SK-N-SH (cell line): ENCODE measurements around the gene LAP3. TPM values are rescaled to one million over a fixed set of nuclear protein-coding genes. Genes with fewer than 3 reads are reported as not detected.

Experiments used
- CTCF ChIA-PET: fragments of 300-600, 350-600 bp; formaldehyde crosslinking; extraction: SDS; loops from one replicate; lab custom pipeline; 2021; lab: Yijun Ruan, JAX
- POLR2A ChIA-PET: fragments of 350-600 bp; sonication (Branson Sonifier 250); formaldehyde crosslinking; extraction: SDS; loops from one replicate; lab custom pipeline; 2020; ENCODE audit warnings: antibody characterized with exemption, inconsistent platforms; lab: Yijun Ruan, JAX
- DNase-seq: peaks from one replicate; pipeline ENCODE4 v3.0.0; 2012
- H2AFZ ChIP-seq: fragments of 200-600 bp; sonication (generic); 2 replicates; pipeline ENCODE4 v1.8.1; 2016; ENCODE audit warnings: antibody characterized with exemption, mild to moderate bottlenecking, low read depth
- H3F3A ChIP-seq: fragments of 200-600 bp; sonication (generic); replicated peaks from 2 replicates; pipeline ENCODE3; 2016; ENCODE audit warnings: antibody characterized with exemption, mild to moderate bottlenecking; ENCODE audit not compliant: insufficient read depth
- H3K27ac ChIP-seq, 2 experiments: fragments of 200-500 bp in 1 of 2; fragments of 200-600 bp in 1 of 2; sonication (Bioruptor generic) in 1 of 2; sonication (generic), shearing (Covaris generic) in 1 of 2; 2 replicates each; pipeline versions ENCODE4 v1.5.1 to v1.6.1; 2014 to 2016; ENCODE audit warnings: low read depth in 2 of 2, inconsistent platforms in 1 of 2, low read length in 1 of 2, mild to moderate bottlenecking in 1 of 2, mixed read lengths in 1 of 2
- H3K27me3 ChIP-seq: fragments of 200-600 bp; sonication (generic), shearing (Covaris generic); 2 replicates; pipeline ENCODE4 v1.6.1; 2016; ENCODE audit warnings: mixed run types; ENCODE audit not compliant: insufficient read depth
- H3K36me3 ChIP-seq, 2 experiments: fragments of 200-500 bp in 1 of 2; fragments of 200-600 bp in 1 of 2; sonication (Bioruptor generic) in 1 of 2; sonication (generic) in 1 of 2; replicated peaks in 1 of 2; 2 replicates each; pipeline versions ENCODE3 to v1.5.1; 2014 to 2016; ENCODE audit warnings: low read length in 1 of 2, mild to moderate bottlenecking in 1 of 2; ENCODE audit not compliant: insufficient read depth in 2 of 2, control insufficient read depth in 1 of 2
- H3K4me1 ChIP-seq, 2 experiments: fragments of 200-500 bp in 1 of 2; fragments of 200-600 bp in 1 of 2; sonication (Bioruptor generic) in 1 of 2; sonication (generic), shearing (Covaris generic) in 1 of 2; 2 replicates each; pipeline versions ENCODE4 v1.5.1 to v1.6.1; 2014 to 2016; ENCODE audit warnings: low read depth in 1 of 2, low read length in 1 of 2, mixed run types in 1 of 2; ENCODE audit not compliant: insufficient read depth in 2 of 2, control insufficient read depth in 1 of 2
- H3K4me2 ChIP-seq: fragments of 200-600 bp; sonication (generic), shearing (Covaris generic); 2 replicates; pipeline ENCODE4 v1.6.1; 2017; ENCODE audit warnings: mixed run types
- H3K4me3 ChIP-seq, 2 experiments: fragments of 200-500 bp in 1 of 2; fragments of 200-600 bp in 1 of 2; sonication (Bioruptor generic) in 1 of 2; sonication (generic), shearing (Covaris generic) in 1 of 2; 2 replicates each; pipeline versions ENCODE4 v1.5.1 to v1.8.1; 2014 to 2016; ENCODE audit warnings: low read depth in 2 of 2, inconsistent platforms in 1 of 2, low read length in 1 of 2, mild to moderate bottlenecking in 1 of 2, mixed read lengths in 1 of 2, moderate library complexity in 1 of 2
- H3K79me2 ChIP-seq: fragments of 200-600 bp; sonication (generic); 2 replicates; pipeline ENCODE4 v1.8.1; 2017; ENCODE audit warnings: mild to moderate bottlenecking; ENCODE audit not compliant: insufficient read depth
- H3K9ac ChIP-seq: fragments of 200-600 bp; sonication (generic); 2 replicates; pipeline ENCODE4 v1.6.1; 2017; ENCODE audit warnings: mixed run types
- H3K9me2 ChIP-seq: fragments of 200-600 bp; sonication (generic); 2 replicates; pipeline ENCODE4 v1.6.1; 2017; ENCODE audit warnings: mixed run types
- H3K9me3 ChIP-seq: fragments of 200-600 bp; sonication (generic); 2 replicates; pipeline ENCODE4 v1.6.1; 2017; ENCODE audit warnings: mixed run types, mild to moderate bottlenecking, moderate library complexity
- H4K20me1 ChIP-seq: fragments of 200-600 bp; sonication (generic); 2 replicates; pipeline ENCODE4 v1.6.1; 2017; ENCODE audit warnings: mild to moderate bottlenecking, mixed run types; ENCODE audit not compliant: insufficient read depth
- CTCF ChIP-seq: fragments of 200-600 bp; sonication (generic); IDR thresholded peaks from 2 replicates; pipeline ENCODE4 v1.6.1; 2017; ENCODE audit warnings: antibody characterized with exemption, mild to moderate bottlenecking, moderate library complexity
- ELF1 ChIP-seq: IDR thresholded peaks from 2 replicates; pipeline ENCODE4 v1.4.0; 2012
- EZH2phosphoT487 ChIP-seq: fragments of 200-600 bp; sonication (generic); IDR thresholded peaks from 2 replicates; pipeline ENCODE4 v1.6.1; 2017; ENCODE audit warnings: low read depth, mixed run types, mild to moderate bottlenecking, antibody characterized with exemption, moderate library complexity, borderline replicate concordance
- FOSL2 ChIP-seq: IDR thresholded peaks from 2 replicates; pipeline ENCODE4 v1.4.0; 2012; ENCODE audit warnings: low read depth, mild to moderate bottlenecking, moderate library complexity, borderline replicate concordance
- FOXJ3 ChIP-seq: sonication (generic); formaldehyde crosslinking; IDR thresholded peaks from 2 replicates; pipeline ENCODE4 v1.5.1; 2020; ENCODE audit warnings: mild to moderate bottlenecking, missing genetic modification reagents
- FOXM1 ChIP-seq: IDR thresholded peaks from 2 replicates; pipeline ENCODE4 v1.4.0; 2012; ENCODE audit warnings: low read depth, mild to moderate bottlenecking
- GABPA ChIP-seq: IDR thresholded peaks from 2 replicates; pipeline ENCODE4 v1.4.0; 2012; ENCODE audit warnings: low read depth, mild to moderate bottlenecking
- POLR2AphosphoS5 ChIP-seq: IDR thresholded peaks from 2 replicates; pipeline ENCODE4 v1.6.1; 2012; ENCODE audit warnings: low read depth, low read length
- RAD21 ChIP-seq: IDR thresholded peaks from 2 replicates; pipeline ENCODE4 v1.6.1; 2012; ENCODE audit warnings: mild to moderate bottlenecking, low read length
- RCOR1 ChIP-seq: fragments of 150-350 bp; IDR thresholded peaks from 2 replicates; pipeline ENCODE4 v1.6.1; 2017; ENCODE audit warnings: antibody characterized with exemption, low read length
- RFX5 ChIP-seq: IDR thresholded peaks from 2 replicates; pipeline ENCODE4 v1.6.1; 2012; ENCODE audit warnings: mild to moderate bottlenecking, improper control_type of control experiment, low read length
- RXRA ChIP-seq: IDR thresholded peaks from 2 replicates; pipeline ENCODE4 v1.4.0; 2012; ENCODE audit warnings: low read depth, mild to moderate bottlenecking, borderline replicate concordance
- SMC3 ChIP-seq: IDR thresholded peaks from 2 replicates; pipeline ENCODE4 v1.6.1; 2012; ENCODE audit warnings: low read depth, low read length, improper control_type of control experiment
- TAF1 ChIP-seq: IDR thresholded peaks from 2 replicates; pipeline ENCODE4 v1.6.1; 2012; ENCODE audit warnings: low read depth, mild to moderate bottlenecking, low read length, moderate library complexity, borderline replicate concordance
- TCF12 ChIP-seq: IDR thresholded peaks from 2 replicates; pipeline ENCODE4 v1.4.0; 2012
- TEAD4 ChIP-seq: IDR thresholded peaks from 2 replicates; pipeline ENCODE4 v1.4.0; 2012; ENCODE audit warnings: mild to moderate bottlenecking, borderline replicate concordance; ENCODE audit not compliant: insufficient read depth
- USF1 ChIP-seq: IDR thresholded peaks from 2 replicates; pipeline ENCODE4 v1.4.0; 2012; ENCODE audit warnings: low read depth, borderline replicate concordance
- WGBS: methylation state at CpG from one replicate; pipeline ENCODE4 v1.1.6; 2017; ENCODE audit warnings: low lambda C conversion rate; 5-methylcytosine and 5-hydroxymethylcytosine counted together
- polyA plus RNA-seq, 3 experiments: library from polyadenylated mRNA; depleted of rRNA; stranded (reverse); fragments of >200 nt; gene quantifications; 2 replicates each; pipeline ENCODE4 v1.2.3, GENCODE V29; 2012
- TF ChIP-seq, protein P1 (sequence below): IDR thresholded peaks from 2 replicates; pipeline ENCODE4 v1.6.1; 2012; ENCODE audit warnings: mild to moderate bottlenecking, low read depth, low read length, moderate library complexity

The LAP3 gene
- polyA plus RNA-seq, 1 of the 3 experiments (the other 2 are of a cell fraction): 53.2 TPM

DNA sequence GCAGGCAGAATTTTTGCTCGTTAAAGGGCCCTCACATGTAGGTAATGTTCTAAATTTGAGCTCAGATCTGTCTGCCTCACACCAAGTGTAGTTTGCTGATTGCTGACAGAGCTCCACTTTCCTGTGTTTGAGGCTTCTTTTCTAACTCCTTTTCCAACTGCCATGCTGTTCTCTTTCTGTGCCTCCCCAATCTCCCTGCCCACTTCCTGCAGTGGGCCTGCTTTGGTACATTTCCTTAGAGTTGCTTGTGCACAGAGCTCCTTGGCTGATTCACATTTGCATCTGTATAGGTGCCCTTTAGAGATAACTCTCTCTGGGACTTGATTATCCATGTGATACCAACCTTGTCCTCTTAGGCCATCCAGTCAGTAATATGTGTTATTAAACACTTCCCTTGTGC lies 41.9 kb downstream of the LAP3 start (continued):
- no peak for TF ChIP-seq TCF12
- no peak for TF ChIP-seq FOXJ3 (CRISPR knock-in tag)
- no peak for TF ChIP-seq TEAD4
- no peak for TF ChIP-seq TAF1
- no peak for TF ChIP-seq POLR2AphosphoS5
- no peak for TF ChIP-seq RFX5
- TF ChIP-seq, all 33 proteins: peak for 0

DNA sequence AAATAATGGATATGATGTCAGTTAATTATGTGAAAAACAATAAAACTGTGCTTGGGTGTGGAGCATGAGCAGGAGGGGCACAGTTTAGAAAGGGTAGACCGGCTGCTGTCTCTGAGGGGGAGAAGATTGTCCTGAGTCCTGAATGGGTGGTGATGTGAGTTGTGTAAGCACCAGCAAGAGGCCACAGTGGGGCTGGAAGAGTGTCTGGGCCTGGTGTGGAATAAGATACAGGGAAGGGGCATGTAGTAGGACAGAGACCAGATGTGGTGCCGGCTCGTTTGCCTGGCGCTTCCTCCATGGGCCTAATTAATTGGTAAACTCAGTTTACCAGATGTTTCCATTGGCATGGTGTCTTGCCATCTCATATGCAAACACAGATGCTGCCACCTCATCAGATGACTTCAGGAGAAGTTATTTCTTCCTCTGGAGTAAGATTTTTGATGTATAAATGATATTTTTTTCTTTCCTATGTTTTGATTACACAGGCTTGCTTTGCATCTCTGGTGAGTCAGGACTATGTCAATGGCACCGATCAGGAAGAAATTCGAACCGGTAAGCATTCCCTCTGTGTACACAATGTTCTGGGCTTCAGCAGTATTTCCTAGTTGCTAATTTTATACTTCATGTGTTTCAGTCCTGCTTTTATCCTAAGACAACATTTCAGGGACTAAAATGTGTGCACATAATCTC lies 42.6 kb downstream of the LAP3 start:
- WGBS: 77% methylated on average over 7 of the region's 7 CpGs
- Histone ChIP-seq H3K9me3 (no peaks in the 10 kb centered on the region), H3K79me2 (peaks cover 91% of the 10 kb centered on the region), H2AFZ (no peak overlapping the region), H3K36me3 (peaks cover 50 to 53% of the 10 kb centered on the region in 2 experiments), H3K27me3 (no peaks in the 10 kb centered on the region), H3K4me3 (no peak overlapping the region), H3K4me1 (peaks cover 6 to 7% of the 10 kb centered on the region in 2 experiments; a peak in 2 of 4 replicates), H3F3A (peaks cover 12% of the 10 kb centered on the region), H3K9ac (no peak overlapping the region), H4K20me1 (peaks cover 57% of the 10 kb centered on the region), H3K27ac (peak overlapping the region in 1 of 2 experiments; percentile 55; a peak in 3 of 4 replicates), H3K4me2 (peak overlapping the region; percentile 37; the same call in 1 of the 2 replicates), H3K9me2 (no peaks in the 10 kb centered on the region)
- TF ChIP-seq EZH2phosphoT487 (no peak), ELF1 (no peak), FOXM1 (no peak), RXRA (no peak), POLR2AphosphoS5 (no peak), CTCF (no peak), RCOR1 (no peak), SMC3 (no peak), FOXJ3 (CRISPR knock-in tag) (no peak), GABPA (no peak), TAF1 (no peak), USF1 (no peak), FOSL2 (no peak), RAD21 (no peak)
- TF ChIP-seq, protein P1, sequence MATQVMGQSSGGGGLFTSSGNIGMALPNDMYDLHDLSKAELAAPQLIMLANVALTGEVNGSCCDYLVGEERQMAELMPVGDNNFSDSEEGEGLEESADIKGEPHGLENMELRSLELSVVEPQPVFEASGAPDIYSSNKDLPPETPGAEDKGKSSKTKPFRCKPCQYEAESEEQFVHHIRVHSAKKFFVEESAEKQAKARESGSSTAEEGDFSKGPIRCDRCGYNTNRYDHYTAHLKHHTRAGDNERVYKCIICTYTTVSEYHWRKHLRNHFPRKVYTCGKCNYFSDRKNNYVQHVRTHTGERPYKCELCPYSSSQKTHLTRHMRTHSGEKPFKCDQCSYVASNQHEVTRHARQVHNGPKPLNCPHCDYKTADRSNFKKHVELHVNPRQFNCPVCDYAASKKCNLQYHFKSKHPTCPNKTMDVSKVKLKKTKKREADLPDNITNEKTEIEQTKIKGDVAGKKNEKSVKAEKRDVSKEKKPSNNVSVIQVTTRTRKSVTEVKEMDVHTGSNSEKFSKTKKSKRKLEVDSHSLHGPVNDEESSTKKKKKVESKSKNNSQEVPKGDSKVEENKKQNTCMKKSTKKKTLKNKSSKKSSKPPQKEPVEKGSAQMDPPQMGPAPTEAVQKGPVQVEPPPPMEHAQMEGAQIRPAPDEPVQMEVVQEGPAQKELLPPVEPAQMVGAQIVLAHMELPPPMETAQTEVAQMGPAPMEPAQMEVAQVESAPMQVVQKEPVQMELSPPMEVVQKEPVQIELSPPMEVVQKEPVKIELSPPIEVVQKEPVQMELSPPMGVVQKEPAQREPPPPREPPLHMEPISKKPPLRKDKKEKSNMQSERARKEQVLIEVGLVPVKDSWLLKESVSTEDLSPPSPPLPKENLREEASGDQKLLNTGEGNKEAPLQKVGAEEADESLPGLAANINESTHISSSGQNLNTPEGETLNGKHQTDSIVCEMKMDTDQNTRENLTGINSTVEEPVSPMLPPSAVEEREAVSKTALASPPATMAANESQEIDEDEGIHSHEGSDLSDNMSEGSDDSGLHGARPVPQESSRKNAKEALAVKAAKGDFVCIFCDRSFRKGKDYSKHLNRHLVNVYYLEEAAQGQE: no peak
- POLR2A ChIA-PET: no interaction called here
- DNase-seq: no peak
- CTCF ChIA-PET: interaction anchor here (0.6 to 1.0 kb wide), 2 partner anchors 8 to 189 kb away, joined by 3 read pairs; no protein-coding TSS in a partner anchor
